Ectodermal cell (in vitro differentiated cells): ENCODE data around the gene DNASE1L2. TPM values are rescaled to one million over a fixed set of nuclear protein-coding genes. Genes with fewer than 3 reads are reported as not detected.
A peak's percentile ranks its signal among the peaks of the same experiment; 100 is the strongest.

Experiments used
- H3K27ac ChIP-seq: 2 replicates; pipeline ENCODE4 v1.7.0; 2013; ENCODE audit warnings: mild to moderate bottlenecking, low read depth, low read length; ENCODE audit not compliant: insufficient read depth, poor library complexity, severe bottlenecking
- H3K27me3 ChIP-seq: 2 replicates; pipeline ENCODE4 v1.7.0; 2013; ENCODE audit warnings: mild to moderate bottlenecking, low read length; ENCODE audit not compliant: insufficient read depth, control insufficient read depth, poor library complexity, severe bottlenecking
- H3K36me3 ChIP-seq: one replicate; pipeline ENCODE4 v1.7.0; 2013; ENCODE audit warnings: low read length; ENCODE audit not compliant: control insufficient read depth, insufficient read depth
- H3K4me1 ChIP-seq: one replicate; pipeline ENCODE4 v1.7.0; 2013; ENCODE audit warnings: low read length; ENCODE audit not compliant: control insufficient read depth, insufficient read depth
- H3K4me3 ChIP-seq: 2 replicates; pipeline ENCODE4 v1.7.0; 2013; ENCODE audit warnings: low read depth, low read length, control low read depth; ENCODE audit not compliant: insufficient read depth
- H3K9me3 ChIP-seq: 2 replicates; pipeline ENCODE4 v1.7.0; 2013; ENCODE audit warnings: mild to moderate bottlenecking, low read length, moderate library complexity; ENCODE audit not compliant: control insufficient read depth
- WGBS, 2 experiments: methylation state at CpG; one replicate each; pipeline ENCODE4 v1.1.7; 2013; ENCODE audit warnings: missing lambda C conversion rate in 2 of 2; 5-methylcytosine and 5-hydroxymethylcytosine counted together
- polyA plus RNA-seq, 4 experiments: library from polyadenylated mRNA; stranded (reverse); fragments of 50-300 nt; gene quantifications; one replicate each; pipeline ENCODE4 v1.2.3, GENCODE V29; 2013

Gene DNASE1L2, protein sequence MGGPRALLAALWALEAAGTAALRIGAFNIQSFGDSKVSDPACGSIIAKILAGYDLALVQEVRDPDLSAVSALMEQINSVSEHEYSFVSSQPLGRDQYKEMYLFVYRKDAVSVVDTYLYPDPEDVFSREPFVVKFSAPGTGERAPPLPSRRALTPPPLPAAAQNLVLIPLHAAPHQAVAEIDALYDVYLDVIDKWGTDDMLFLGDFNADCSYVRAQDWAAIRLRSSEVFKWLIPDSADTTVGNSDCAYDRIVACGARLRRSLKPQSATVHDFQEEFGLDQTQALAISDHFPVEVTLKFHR
- polyA plus RNA-seq (2013, experiment 1 of 4) = 0.87 TPM
- polyA plus RNA-seq (2013, experiment 2 of 4) = 0.68 TPM
- 0.27 TPM for polyA plus RNA-seq (2013, experiment 3 of 4)
- polyA plus RNA-seq (2013, experiment 4 of 4) = 0.53 TPM

DNA sequence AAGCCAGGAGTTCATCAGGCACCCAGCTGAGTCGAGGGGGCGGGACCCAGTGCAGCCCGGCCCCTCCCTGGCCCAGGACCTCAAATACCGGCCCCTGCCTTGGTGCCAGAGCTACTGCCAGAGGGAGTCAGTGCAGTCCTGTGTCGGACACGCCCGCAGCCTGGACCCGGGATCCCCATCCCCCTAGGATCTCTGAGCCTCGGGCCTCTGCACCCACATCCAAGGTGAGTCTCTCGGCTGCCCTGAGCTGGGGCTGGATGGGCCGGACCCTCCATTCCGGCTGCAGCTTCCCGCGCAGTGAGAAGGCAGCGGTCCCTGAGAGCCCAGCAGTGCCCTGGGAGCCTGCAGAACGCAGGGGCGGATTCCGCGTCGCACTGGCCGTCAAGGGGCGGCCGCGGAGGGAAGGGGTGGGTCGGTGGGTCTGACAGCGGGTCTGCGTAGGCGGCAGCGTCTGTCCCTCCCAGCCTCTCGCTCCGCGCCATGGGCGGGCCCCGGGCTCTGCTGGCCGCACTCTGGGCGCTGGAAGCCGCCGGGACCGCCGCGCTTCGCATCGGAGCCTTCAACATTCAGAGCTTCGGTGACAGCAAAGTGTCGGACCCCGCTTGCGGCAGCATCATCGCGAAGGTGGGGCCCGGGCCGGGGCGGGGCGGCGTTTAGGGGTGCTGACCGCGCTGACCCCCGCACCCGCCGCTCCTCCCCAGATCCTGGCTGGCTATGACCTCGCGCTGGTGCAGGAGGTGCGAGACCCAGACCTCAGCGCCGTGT lies at the start of gene DNASE1L2:
Gene DNASE1L2, plus strand, starts transcription at position 108 of the 765 bp plus-strand sequence. Its CDS starts 373 bp downstream, at position 481.
- Histone ChIP-seq H3K4me1 (peaks cover 13% of the 10 kb centered on the region), H3K27me3 (peaks cover 32% of the 10 kb centered on the region), H3K4me3 (peak within 1 kb of the TSS; percentile 30), H3K27ac (no peak within 1 kb of the TSS), H3K9me3 (no peaks in the 10 kb centered on the region), H3K36me3 (peaks cover 21% of the 10 kb centered on the region)
- 7 to 8% methylated on average over 64 of the region's 64 CpGs for WGBS, 2 experiments

DNA sequence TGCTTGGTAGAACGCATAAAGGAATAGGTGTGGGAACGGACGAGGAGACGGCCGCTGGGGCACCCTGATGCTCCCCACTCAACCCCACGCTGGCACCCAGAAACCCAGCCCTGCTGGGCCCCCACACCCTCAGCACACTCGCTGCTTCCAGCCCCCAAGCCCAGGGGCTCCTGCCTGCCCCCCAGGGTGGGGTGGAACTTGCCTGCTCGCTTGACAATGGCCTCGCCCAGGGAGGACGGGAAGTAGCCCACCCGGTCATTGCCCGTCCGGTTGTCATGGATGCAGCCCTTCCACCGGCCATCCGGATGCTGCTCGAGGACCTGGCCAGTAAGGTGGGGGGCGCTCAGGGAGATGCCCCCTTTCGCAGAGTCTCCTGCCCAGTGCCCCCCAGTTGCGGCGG lies 49.7 kb upstream of the DNASE1L2 start:
- H3K4me1 ChIP-seq = no peaks in the 10 kb centered on the region
- 92 to 94% methylated on average over 20 of the region's 20 CpGs for WGBS, 2 experiments
- H3K4me3 ChIP-seq = no peak overlapping the region
- H3K27ac ChIP-seq = no peak overlapping the region
- H3K9me3 ChIP-seq = no peaks in the 10 kb centered on the region
- no peaks in the 10 kb centered on the region for H3K36me3 ChIP-seq
- H3K27me3 ChIP-seq = no peaks in the 10 kb centered on the region

DNA sequence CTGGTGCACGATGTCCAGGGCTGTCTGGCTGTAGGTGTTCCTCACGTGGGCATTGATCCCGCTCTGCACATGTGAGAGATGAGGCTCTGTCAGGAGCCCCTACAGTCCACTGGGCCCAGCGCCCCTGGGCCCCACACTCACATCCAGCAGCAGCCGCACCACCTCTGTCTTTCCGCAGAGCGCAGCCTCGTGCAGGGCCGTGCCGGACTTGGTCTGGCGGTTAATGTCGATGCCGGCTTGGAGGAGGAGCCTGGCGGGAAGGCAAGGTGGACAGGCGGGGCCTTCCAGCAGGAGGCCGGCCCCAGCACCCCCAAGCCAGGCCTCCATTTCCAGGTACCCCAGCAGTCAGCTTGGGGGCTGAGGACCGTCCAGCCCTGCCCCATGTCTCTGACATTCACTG lies 49.0 kb upstream of the DNASE1L2 start:
- Histone ChIP-seq H3K27ac (no peak overlapping the region), H3K4me1 (no peaks in the 10 kb centered on the region), H3K4me3 (no peak overlapping the region), H3K27me3 (no peaks in the 10 kb centered on the region), H3K9me3 (no peaks in the 10 kb centered on the region), H3K36me3 (no peaks in the 10 kb centered on the region)
- WGBS, 2 experiments = 88 to 92% methylated on average over 17 of the region's 17 CpGs

DNA sequence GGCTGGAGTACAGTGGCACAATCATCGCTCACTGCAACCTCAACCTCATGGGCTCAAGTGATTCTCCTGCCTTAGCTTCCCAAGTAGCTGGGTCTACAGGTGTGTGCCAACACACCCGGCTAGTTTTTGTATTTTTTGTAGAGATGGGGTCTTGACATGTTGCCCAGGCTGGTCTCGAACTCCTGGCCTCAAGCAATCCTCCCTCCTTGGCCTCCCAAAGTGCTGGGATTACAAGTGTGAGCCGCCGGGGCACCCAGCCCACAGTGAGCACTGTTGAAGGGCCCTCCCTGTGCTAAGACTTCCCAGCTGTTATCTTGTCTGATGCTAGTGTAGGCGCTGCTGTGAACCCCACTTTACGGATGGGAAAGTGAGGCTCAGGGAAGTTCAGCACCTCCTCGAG lies 47.8 kb upstream of the DNASE1L2 start:
- H3K4me3 ChIP-seq = no peak overlapping the region
- WGBS, 2 experiments = 93 to 95% methylated on average over 8 of the region's 8 CpGs
- H3K4me1 ChIP-seq = no peaks in the 10 kb centered on the region

DNA sequence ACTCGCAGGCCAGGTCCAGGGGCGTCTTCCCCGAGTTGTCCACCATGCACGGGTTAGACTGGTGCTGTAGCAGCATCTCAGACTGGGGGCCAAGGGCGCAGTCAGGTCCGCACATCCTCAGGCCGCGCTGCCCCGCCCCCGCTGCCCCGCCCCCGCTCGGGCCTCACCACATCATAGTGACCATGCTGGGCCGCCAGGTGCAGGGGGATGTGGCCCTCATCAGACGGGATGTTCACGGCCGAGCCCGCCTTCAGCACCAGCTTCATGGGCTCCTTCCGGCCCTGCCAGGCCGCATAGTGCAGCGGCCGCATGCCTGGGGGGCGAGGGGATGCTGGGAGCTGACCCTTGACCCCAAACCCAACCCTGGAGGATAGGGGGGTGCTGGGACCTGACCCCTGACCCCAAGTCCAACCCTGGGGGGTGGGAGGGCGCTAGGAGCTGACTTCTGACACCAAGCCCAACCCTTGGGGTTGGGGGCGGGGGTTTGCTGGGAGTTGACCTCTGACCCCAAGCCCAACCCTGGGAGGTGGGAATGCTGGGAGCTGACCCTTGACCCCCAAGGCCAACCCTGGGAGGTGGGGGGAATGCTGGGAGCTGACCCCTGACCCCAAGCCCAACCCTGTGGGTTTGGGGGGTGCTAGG lies 46.9 kb upstream of the DNASE1L2 start:
- 93 to 95% methylated on average over 25 of the region's 25 CpGs for WGBS, 2 experiments
- H3K4me3 ChIP-seq = no peak overlapping the region

More for the DNA sequence above, 47.8 kb upstream of the DNASE1L2 start:
- H3K27me3 ChIP-seq = no peaks in the 10 kb centered on the region
- no peaks in the 10 kb centered on the region for H3K9me3 ChIP-seq
- no peaks in the 10 kb centered on the region for H3K36me3 ChIP-seq
- no peak overlapping the region for H3K27ac ChIP-seq

DNA sequence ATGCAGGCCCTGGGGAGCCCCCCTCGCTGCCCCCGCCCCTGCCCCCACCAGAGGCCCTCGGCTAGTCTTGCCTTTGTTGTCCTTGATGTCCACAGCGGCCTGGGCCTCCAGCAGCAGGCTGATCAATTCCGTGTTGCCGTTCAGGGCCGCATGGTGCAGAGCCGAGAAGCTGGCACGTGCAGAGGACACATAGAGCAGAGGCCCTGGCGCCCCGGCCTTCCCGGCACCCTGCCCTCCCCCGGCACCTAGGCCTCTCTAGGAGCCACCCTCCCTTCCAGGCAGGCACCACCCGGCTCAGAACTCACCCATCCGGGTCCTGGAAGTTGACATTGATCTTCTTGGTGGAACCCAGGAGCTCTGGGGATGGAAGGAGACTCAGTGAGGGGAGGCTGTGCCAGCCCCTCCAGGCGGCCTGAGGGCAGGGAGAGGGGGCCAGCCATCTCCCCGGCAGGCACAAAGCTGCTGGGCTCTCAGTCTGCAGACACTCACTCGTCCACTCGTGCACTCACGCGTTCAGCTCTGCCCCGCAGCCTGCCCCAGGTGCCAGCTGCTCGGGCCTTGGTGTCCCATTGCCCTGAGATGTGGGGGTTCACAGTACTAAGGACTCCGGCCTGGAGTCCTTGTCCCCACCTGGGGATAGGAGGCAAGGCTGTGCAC lies 46.1 kb upstream of the DNASE1L2 start:
- 90 to 92% methylated on average over 24 of the region's 24 CpGs for WGBS, 2 experiments
- H3K36me3 ChIP-seq = no peaks in the 10 kb centered on the region
- no peak overlapping the region for H3K27ac ChIP-seq
- H3K9me3 ChIP-seq = no peaks in the 10 kb centered on the region
- H3K27me3 ChIP-seq = peaks cover 8% of the 10 kb centered on the region
- no peak overlapping the region for H3K4me3 ChIP-seq
- peaks cover 3% of the 10 kb centered on the region for H3K4me1 ChIP-seq

More for the DNA sequence above, 46.9 kb upstream of the DNASE1L2 start:
- Histone ChIP-seq H3K36me3 (no peaks in the 10 kb centered on the region), H3K27ac (no peak overlapping the region), H3K4me1 (no peaks in the 10 kb centered on the region), H3K9me3 (no peaks in the 10 kb centered on the region), H3K27me3 (peaks cover under 1% of the 10 kb centered on the region)

DNA sequence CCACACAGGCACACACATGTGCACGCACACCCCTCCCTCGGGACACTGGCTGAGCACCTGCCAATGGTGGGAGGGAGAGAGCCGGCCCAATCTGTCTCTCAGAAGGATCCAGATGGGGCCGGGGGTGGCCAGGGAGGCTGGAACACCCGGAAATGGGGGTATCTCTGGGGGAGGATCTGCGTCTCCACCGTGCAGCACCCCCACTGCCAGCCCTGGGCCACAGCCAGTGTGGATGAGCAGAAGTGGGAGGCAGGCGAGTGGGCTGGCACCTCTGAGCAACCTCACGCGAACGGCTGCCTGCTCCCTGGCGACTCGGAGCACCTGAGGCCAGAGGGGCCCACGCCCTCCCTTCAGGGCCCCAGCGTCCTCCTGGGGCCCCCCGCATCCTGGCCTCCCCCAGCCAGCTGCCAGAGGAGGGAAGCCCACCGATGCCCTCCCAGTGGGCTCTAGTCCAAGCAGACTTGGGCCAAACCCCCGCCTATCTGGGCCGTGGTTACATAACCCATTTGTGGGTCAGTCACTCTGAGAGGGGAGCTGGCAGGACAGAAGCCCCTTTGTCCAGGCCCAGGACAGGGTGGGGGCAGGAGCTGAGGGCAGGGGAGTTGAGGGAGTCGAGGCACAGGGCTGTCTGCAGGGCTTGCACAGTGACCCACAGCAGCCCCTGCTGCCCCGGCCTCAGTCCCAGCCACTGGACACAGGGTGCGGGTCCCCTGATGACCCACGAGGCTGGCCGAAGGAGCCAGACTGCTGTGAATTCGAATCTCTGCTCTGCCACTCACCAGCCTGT lies 45.4 kb upstream of the DNASE1L2 start:
- Histone ChIP-seq H3K4me1 (peaks cover 10% of the 10 kb centered on the region), H3K27me3 (peaks cover 15% of the 10 kb centered on the region), H3K9me3 (no peaks in the 10 kb centered on the region), H3K27ac (no peak overlapping the region), H3K4me3 (no peak overlapping the region), H3K36me3 (no peaks in the 10 kb centered on the region)
- WGBS, 2 experiments = 93 to 94% methylated on average over 25 of the region's 25 CpGs

DNA sequence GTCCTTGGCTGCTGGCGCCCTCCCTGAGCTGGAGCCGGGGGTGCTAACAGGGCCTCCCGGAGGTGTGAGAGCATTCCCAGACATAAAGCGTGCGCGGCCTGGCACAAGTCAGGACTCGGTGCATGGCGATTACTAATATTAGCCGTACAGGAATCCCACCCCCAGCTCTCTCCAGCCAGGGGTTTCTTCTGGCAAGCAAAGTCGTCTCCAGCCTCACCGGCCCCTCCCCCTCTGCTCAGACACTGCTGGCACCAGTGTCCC lies 44.9 kb upstream of the DNASE1L2 start:
- H3K9me3 ChIP-seq = no peaks in the 10 kb centered on the region
- no peaks in the 10 kb centered on the region for H3K36me3 ChIP-seq
- 90 to 93% methylated on average over 11 of the region's 11 CpGs for WGBS, 2 experiments
- peaks cover 10% of the 10 kb centered on the region for H3K4me1 ChIP-seq
- peaks cover 19% of the 10 kb centered on the region for H3K27me3 ChIP-seq
- H3K27ac ChIP-seq = no peak overlapping the region
- H3K4me3 ChIP-seq = no peak overlapping the region

DNA sequence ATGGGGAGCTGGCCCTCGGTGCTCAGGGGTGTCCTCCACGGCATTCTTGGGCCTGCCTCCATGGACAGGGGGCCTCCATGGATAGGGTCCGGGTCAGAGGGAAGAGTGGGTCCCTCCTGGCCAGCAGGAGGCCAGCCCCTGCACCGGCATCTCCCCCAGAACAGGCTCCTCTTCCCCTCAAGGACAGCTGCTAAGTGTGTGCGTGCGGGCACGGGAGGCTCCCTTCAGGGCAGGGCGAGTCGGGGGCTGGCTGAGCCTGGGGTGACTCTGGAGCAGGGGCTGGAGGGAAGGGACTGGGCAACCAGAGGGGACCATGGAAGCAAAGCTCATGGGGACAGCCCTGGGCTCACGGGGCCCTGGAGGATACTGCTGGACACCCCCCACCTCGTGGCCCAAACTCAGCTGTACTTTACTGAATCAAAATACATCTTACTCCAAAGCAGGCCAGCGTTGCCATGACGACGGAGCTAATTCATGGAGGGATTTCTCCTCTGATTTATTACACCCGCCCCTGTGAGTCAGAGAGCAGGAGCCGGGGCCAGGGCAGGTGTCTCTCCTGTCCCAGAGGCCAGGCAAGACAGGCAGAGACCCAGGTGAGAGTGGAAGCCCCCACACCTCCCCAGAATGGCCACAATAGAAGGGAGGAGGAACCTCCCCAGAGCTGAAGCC lies 41.9 kb upstream of the DNASE1L2 start:
- H3K36me3 ChIP-seq = no peaks in the 10 kb centered on the region
- WGBS, 2 experiments = 81% methylated on average over 16 of the region's 16 CpGs
- H3K9me3 ChIP-seq = no peaks in the 10 kb centered on the region
- H3K4me1 ChIP-seq = peaks cover 10% of the 10 kb centered on the region
- peaks cover 46% of the 10 kb centered on the region for H3K27me3 ChIP-seq
- no peak overlapping the region for H3K4me3 ChIP-seq
- H3K27ac ChIP-seq = no peak overlapping the region
